Suprapubic skin (tissue), 4 donors: ENCODE data around the gene ODF2. TPM values are rescaled to one million over a fixed set of nuclear protein-coding genes. Genes with fewer than 3 reads are reported as not detected.

ENCODE experiments used
- DNase-seq, 2 donors: peaks; one replicate each; pipeline ENCODE4 v3.0.0-alpha.2; 2019; ENCODE audit warnings: low spot score in 2 of 2
- H3K27ac ChIP-seq: fragments of 200-600 bp; sonication (generic); one replicate; pipeline ENCODE4 v1.5.1; 2019
- H3K27me3 ChIP-seq: fragments of 200-600 bp; sonication (generic); one replicate; pipeline ENCODE4 v1.5.1; 2019
- H3K36me3 ChIP-seq: fragments of 200-600 bp; sonication (generic); one replicate; pipeline ENCODE4 v1.5.1; 2019
- H3K4me1 ChIP-seq: fragments of 200-600 bp; sonication (generic); one replicate; pipeline ENCODE4 v1.5.1; 2019
- H3K4me3 ChIP-seq: fragments of 200-600 bp; sonication (generic); one replicate; pipeline ENCODE4 v1.5.1; 2019; ENCODE audit warnings: mild to moderate bottlenecking
- H3K9me3 ChIP-seq: fragments of 200-600 bp; sonication (generic); one replicate; pipeline ENCODE4 v1.5.1; 2019
- CTCF ChIP-seq, 2 donors: fragments of 200-600 bp in 1 of 2; fragments of 450-650 bp in 1 of 2; sonication (generic) in 1 of 2; IDR thresholded peaks; one replicate each; pipeline ENCODE4 v1.5.1; 2016 to 2019; ENCODE audit warnings: antibody characterized with exemption in 2 of 2, mild to moderate bottlenecking in 1 of 2, moderate library complexity in 1 of 2
- EP300 ChIP-seq: sonication (generic); formaldehyde crosslinking; IDR thresholded peaks from one replicate; pipeline ENCODE4 v1.6.1; 2017; ENCODE audit warnings: antibody characterized with exemption
- POLR2A ChIP-seq, 2 donors: fragments of 450-650 bp; IDR thresholded peaks; one replicate each; pipeline ENCODE4 v1.6.1; 2017; ENCODE audit warnings: antibody characterized with exemption in 2 of 2, mild to moderate bottlenecking in 2 of 2, moderate library complexity in 2 of 2
- POLR2AphosphoS5 ChIP-seq, 3 donors: sonication (generic); formaldehyde crosslinking; IDR thresholded peaks; one replicate each; pipeline ENCODE4 v1.6.1; 2017; ENCODE audit warnings: antibody characterized with exemption in 3 of 3
- WGBS: methylation state at CpG from one replicate; pipeline ENCODE4 v1.1.5; 2018; 5-methylcytosine and 5-hydroxymethylcytosine counted together
- total RNA-seq, 4 donors: library from RNA; depleted of rRNA; stranded (reverse); fragments of >200 nt; gene quantifications; one replicate each; pipeline ENCODE4 v1.1.0, GENCODE V29; 2016

Gene ODF2
- total RNA-seq: 10 to 100 TPM; 20.8 to 28.2 (median 24.7) TPM

DNA sequence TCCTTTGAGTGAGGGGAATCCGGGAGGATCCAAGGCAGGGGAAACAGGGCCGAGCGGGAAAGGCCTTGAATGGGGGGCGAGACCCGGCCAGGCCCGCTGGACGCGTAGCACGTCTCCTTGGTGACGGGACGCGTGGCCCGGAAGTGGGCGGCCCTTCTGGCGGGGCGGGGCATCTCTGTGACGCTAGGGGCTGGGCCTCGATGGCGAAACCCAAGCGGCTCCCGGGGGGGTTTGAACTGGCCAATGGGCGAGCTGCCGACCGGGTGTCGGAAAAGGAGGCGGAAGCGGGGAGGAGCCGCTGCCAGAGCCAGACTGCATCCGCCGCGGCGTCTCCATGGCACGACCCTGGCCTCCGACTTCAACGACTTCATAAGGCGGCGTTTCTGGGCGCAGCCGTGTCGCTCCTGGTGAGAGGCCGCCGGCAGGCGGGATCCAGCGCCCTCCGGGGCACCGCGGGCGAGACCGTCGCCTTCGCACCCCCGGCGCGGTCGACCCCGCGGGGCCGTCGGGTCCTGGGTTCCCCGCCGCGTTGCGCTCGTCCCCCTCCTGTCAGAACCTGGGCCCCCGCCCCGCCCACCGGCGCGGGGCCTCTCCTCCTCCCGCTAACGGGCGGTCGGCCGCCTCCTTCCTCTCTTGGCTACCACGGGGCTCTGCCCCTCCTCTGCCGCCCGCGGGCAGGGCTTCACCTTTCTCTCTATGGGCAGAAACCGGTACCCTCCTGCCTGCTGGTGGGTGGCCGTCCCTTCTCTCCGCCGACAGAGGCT, at the start of gene ODF2:
Gene ODF2 (plus strand): TSS at position 158 of the 764 bp plus-strand sequence. CDS start 86 bp downstream, at position 244.
- Histone ChIP-seq H3K4me3 (peak within 1 kb of the TSS; percentile 100), H3K27ac (peak within 1 kb of the TSS; percentile 86), H3K27me3 (no peaks in the 10 kb centered on the region), H3K4me1 (peaks cover 16% of the 10 kb centered on the region), H3K9me3 (no peaks in the 10 kb centered on the region), H3K36me3 (peaks cover 21% of the 10 kb centered on the region)
- WGBS: 0% methylated on average over 16 of the region's 82 CpGs
- TF ChIP-seq CTCF (IDR thresholded peaks at IDR 0.05) (no peak), EP300 (no peak), POLR2A (IDR thresholded peaks at IDR 0.05) (no peak), POLR2AphosphoS5 (IDR thresholded peaks at IDR 0.05) (no peak)
- peak; percentile 99 for DNase-seq

GRCh38 chr9:128406848-128407391, 48.9 kb upstream of the ODF2 start:
- no peak overlapping the region for H3K27ac ChIP-seq
- no peaks in the 10 kb centered on the region for H3K9me3 ChIP-seq
- WGBS: 82% methylated on average over 9 of the region's 9 CpGs
- no peaks in the 10 kb centered on the region for H3K27me3 ChIP-seq
- no peaks in the 10 kb centered on the region for H3K4me1 ChIP-seq
- no peaks in the 10 kb centered on the region for H3K36me3 ChIP-seq
- DNase-seq: no peak
- H3K4me3 ChIP-seq: no peak overlapping the region
- TF ChIP-seq POLR2AphosphoS5 (IDR thresholded peaks at IDR 0.05) (no peak), EP300 (no peak), CTCF (IDR thresholded peaks at IDR 0.05) (no peak), POLR2A (IDR thresholded peaks at IDR 0.05) (no peak)

DNA sequence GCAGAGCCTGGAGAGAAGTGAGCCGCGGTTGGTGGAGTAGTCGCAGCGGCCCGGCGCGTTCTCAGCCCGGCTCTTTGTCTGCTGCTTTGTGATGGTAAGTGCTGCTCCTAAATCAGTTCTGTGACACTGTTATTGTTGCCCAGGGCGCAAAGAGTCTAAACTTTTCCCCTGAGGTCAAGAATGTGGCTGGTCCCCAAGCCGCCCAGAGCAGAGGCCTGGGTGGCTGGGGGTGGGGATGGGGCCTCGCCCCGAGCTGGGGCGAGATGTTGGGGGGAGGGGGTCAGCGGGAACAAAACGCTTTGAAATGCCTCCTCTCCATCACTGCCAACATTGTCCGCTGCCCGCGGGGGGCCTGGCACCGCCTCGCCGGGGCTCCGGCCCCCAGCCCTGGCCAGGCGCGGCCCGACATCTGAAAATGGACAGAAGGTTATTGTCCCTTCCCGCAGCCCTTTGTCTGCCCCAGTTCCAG, 46.8 kb upstream of the ODF2 start:
- WGBS: 52% methylated on average over 12 of the region's 26 CpGs
- TF ChIP-seq EP300: no peak
- TF ChIP-seq POLR2AphosphoS5 (IDR thresholded peaks at IDR 0.05): no peak
- TF ChIP-seq CTCF (IDR thresholded peaks at IDR 0.05): no peak
- TF ChIP-seq POLR2A (IDR thresholded peaks at IDR 0.05): no peak
- DNase-seq: no peak
- peaks cover 8% of the 10 kb centered on the region for H3K27me3 ChIP-seq
- H3K4me1 ChIP-seq: no peaks in the 10 kb centered on the region
- no peaks in the 10 kb centered on the region for H3K36me3 ChIP-seq
- no peak overlapping the region for H3K4me3 ChIP-seq
- H3K27ac ChIP-seq: no peak overlapping the region
- H3K9me3 ChIP-seq: no peaks in the 10 kb centered on the region

GRCh38 chr9:128409450-128409849, 46.4 kb upstream of the ODF2 start:
- no peaks in the 10 kb centered on the region for H3K4me1 ChIP-seq
- H3K27ac ChIP-seq: no peak overlapping the region
- no peaks in the 10 kb centered on the region for H3K9me3 ChIP-seq
- H3K36me3 ChIP-seq: no peaks in the 10 kb centered on the region
- WGBS: 50% methylated on average over 4 of the region's 8 CpGs
- DNase-seq: no peak
- H3K27me3 ChIP-seq: peaks cover 11% of the 10 kb centered on the region
- no peak overlapping the region for H3K4me3 ChIP-seq
- no peak for TF ChIP-seq POLR2A (IDR thresholded peaks at IDR 0.05)
- no peak for TF ChIP-seq EP300
- TF ChIP-seq POLR2AphosphoS5 (IDR thresholded peaks at IDR 0.05): no peak
- TF ChIP-seq CTCF (IDR thresholded peaks at IDR 0.05): no peak

DNA sequence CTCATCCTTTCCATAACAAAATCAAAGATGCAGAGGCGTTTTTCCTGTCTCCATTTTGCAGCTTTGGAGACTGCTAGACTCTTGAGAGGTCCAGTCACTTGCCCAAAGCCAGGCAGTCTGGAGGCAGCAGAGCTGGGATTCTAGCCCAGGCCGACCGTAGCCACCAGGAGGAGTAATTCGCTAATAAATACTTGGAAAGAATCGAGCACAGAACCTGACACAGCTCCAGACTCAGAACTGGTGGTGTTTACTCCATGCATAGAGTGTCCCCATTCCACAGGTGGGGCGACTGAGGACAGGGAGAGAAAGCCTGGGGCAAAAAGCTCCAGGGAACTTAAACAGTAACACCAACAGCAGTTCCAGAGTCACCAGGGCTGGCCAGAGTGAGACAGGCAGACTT, 45.8 kb upstream of the ODF2 start:
- H3K9me3 ChIP-seq: no peaks in the 10 kb centered on the region
- no peak overlapping the region for H3K4me3 ChIP-seq
- WGBS: 27% methylated on average over 6 of the region's 6 CpGs
- H3K36me3 ChIP-seq: no peaks in the 10 kb centered on the region
- peaks cover 11% of the 10 kb centered on the region for H3K27me3 ChIP-seq
- TF ChIP-seq POLR2AphosphoS5 (IDR thresholded peaks at IDR 0.05): no peak
- TF ChIP-seq CTCF (IDR thresholded peaks at IDR 0.05): peak in 1 of 2 donors; percentile 10
- H3K4me1 ChIP-seq: no peaks in the 10 kb centered on the region
- DNase-seq: no peak
- H3K27ac ChIP-seq: no peak overlapping the region
